Tibial nerve (tissue), 3 donors: ENCODE results near the gene PHF21B.

Source experiments
- POLR2A ChIP-seq, 2 donors: fragments of 450-650 bp; IDR thresholded peaks; one replicate each; pipeline ENCODE4 v1.6.1; 2017; ENCODE audit warnings: antibody characterized with exemption in 2 of 2, mild to moderate bottlenecking in 2 of 2, moderate library complexity in 2 of 2
- TF ChIP-seq, protein P1 (sequence below), 5 experiments: fragments of 200-600 bp in 3 of 5; fragments of 450-650 bp in 2 of 5; sonication (generic) in 3 of 5; IDR thresholded peaks; one replicate each; pipeline ENCODE4 v1.5.1; 2016 to 2019; ENCODE audit warnings: antibody characterized with exemption in 5 of 5, mild to moderate bottlenecking in 3 of 5, moderate library complexity in 2 of 5

DNA sequence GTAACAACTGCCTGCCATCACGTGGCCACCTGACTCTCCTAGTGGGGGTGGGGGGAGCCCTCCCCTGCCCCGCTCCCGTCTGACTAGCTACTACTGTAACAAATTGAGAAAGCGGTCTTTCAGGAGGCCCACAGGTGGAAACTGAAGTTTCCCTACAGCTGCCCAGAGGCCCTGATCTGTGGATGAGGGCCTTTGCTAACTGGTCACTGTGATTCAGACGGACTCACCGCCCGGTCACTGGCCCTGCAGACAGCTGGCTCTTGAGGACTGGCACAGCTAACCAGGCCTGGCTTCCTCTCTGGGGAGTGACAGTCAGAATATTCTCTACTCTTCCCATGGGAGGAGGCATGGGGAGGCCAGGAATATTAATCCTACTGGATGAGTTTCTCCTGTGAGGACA is 140.6 kb downstream of the PHF21B start:
- TF ChIP-seq, protein P1, sequence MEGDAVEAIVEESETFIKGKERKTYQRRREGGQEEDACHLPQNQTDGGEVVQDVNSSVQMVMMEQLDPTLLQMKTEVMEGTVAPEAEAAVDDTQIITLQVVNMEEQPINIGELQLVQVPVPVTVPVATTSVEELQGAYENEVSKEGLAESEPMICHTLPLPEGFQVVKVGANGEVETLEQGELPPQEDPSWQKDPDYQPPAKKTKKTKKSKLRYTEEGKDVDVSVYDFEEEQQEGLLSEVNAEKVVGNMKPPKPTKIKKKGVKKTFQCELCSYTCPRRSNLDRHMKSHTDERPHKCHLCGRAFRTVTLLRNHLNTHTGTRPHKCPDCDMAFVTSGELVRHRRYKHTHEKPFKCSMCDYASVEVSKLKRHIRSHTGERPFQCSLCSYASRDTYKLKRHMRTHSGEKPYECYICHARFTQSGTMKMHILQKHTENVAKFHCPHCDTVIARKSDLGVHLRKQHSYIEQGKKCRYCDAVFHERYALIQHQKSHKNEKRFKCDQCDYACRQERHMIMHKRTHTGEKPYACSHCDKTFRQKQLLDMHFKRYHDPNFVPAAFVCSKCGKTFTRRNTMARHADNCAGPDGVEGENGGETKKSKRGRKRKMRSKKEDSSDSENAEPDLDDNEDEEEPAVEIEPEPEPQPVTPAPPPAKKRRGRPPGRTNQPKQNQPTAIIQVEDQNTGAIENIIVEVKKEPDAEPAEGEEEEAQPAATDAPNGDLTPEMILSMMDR (IDR thresholded peaks at IDR 0.05) = no peak
- no peak for TF ChIP-seq POLR2A (IDR thresholded peaks at IDR 0.05)
